K562 (cell line): Measurements from ENCODE around the gene SYCP3. TPM values are rescaled to one million over a fixed set of nuclear protein-coding genes. Genes with fewer than 3 reads are reported as not detected.

Experiments used
- ATAC-seq: fragments of 200-7000 bp; cut with Tn5 transposase; 3 replicates; pipeline ENCODE4 v1.9.1; 2020; ENCODE audit warnings: moderate library complexity
- BruUV-seq: library from RNA; stranded (reverse); fragments of 400-500 nt; replicated peaks from 2 replicates; lab custom pipeline; 2021; lab: Mats Ljungman, UMichigan
- CTCF ChIA-PET: fragments of 300-600 bp; formaldehyde crosslinking; extraction: SDS; loops from one replicate; lab custom pipeline; 2021; ENCODE audit warnings: low intra/inter-chr PET ratio; lab: Yijun Ruan, JAX
- POLR2A ChIA-PET: fragments of 300-600, 350-650 bp; sonication (Branson Sonifier 250); formaldehyde crosslinking; extraction: SDS; loops from one replicate; lab custom pipeline; 2021; ENCODE audit warnings: antibody characterized with exemption, inconsistent platforms; lab: Yijun Ruan, JAX
- DNase-seq, 4 experiments: peaks; one replicate each; pipeline versions ENCODE4 v3.0.0 to v3.0.0-alpha.2; 2011 to 2018; ENCODE audit warnings: low spot score in 3 of 4, mixed read lengths in 3 of 4; ENCODE audit errors: extremely low read depth in 1 of 4
- FAIRE-seq: peaks from 2 replicates; lab custom pipeline; 2011; peaks lifted over from hg19 to GRCh38; lab: Jason Lieb, UNC
- H2AFZ ChIP-seq: 2 replicates; pipeline ENCODE4 v1.6.0; 2011; ENCODE audit warnings: low read depth, low read length, control low read depth, inconsistent platforms
- H3K27ac ChIP-seq: fragments of 200-600 bp; 3 replicates; pipeline ENCODE4 v1.8.0; 2011; ENCODE audit warnings: low read depth, mild to moderate bottlenecking, control low read depth, inconsistent platforms, low read length, moderate library complexity, mixed read lengths; ENCODE audit errors: extremely low read depth
- H3K27me3 ChIP-seq, 2 experiments: fragments of 300-600 bp in 1 of 2; 2 replicates in 1 of 2; 3 replicates in 1 of 2; pipeline versions ENCODE4 v1.6.0 to v1.8.0; 2011; ENCODE audit warnings: inconsistent platforms in 2 of 2, low read length in 2 of 2, mild to moderate bottlenecking in 1 of 2, mixed read lengths in 1 of 2, moderate library complexity in 1 of 2; ENCODE audit not compliant: control insufficient read depth in 2 of 2, insufficient read depth in 2 of 2
- H3K36me3 ChIP-seq: fragments of 300-600 bp; 3 replicates; pipeline ENCODE4 v1.8.0; 2011; ENCODE audit warnings: mild to moderate bottlenecking, low read length, inconsistent platforms; ENCODE audit not compliant: control insufficient read depth, insufficient read depth
- H3K4me1 ChIP-seq, 2 experiments: fragments of 200-600 bp in 1 of 2; replicated peaks in 1 of 2; 2 replicates in 1 of 2; 3 replicates in 1 of 2; pipeline versions ENCODE4 v1.5.1 to v1.8.0; 2011; ENCODE audit warnings: inconsistent platforms in 2 of 2, low read length in 2 of 2, mild to moderate bottlenecking in 1 of 2, mixed read lengths in 1 of 2, moderate library complexity in 1 of 2; ENCODE audit not compliant: control insufficient read depth in 2 of 2, insufficient read depth in 2 of 2
- H3K4me2 ChIP-seq: 2 replicates; pipeline ENCODE4 v1.6.1; 2011; ENCODE audit warnings: low read length, control low read depth, inconsistent platforms, mixed read lengths; ENCODE audit not compliant: insufficient read depth
- H3K4me3 ChIP-seq: fragments of 200-600 bp; sonication (generic), shearing (Covaris generic); 2 replicates; pipeline ENCODE4 v1.5.1; 2016; ENCODE audit warnings: control low read depth, inconsistent platforms
- H3K79me2 ChIP-seq: fragments of 200-600 bp; 3 replicates; pipeline ENCODE4 v1.8.0; 2011; ENCODE audit warnings: low read length, inconsistent platforms; ENCODE audit not compliant: control insufficient read depth, insufficient read depth
- H3K9ac ChIP-seq, 2 experiments: 2 replicates each; pipeline versions ENCODE4 v1.6.0 to v1.6.1; 2011; ENCODE audit warnings: low read depth in 2 of 2, low read length in 2 of 2, control low read depth in 1 of 2, inconsistent platforms in 1 of 2, mild to moderate bottlenecking in 1 of 2, mixed read lengths in 1 of 2; ENCODE audit not compliant: insufficient read depth in 1 of 2
- H3K9me1 ChIP-seq: one replicate; pipeline ENCODE4 v1.6.0; 2011; ENCODE audit warnings: inconsistent platforms, mild to moderate bottlenecking, low read length, moderate library complexity; ENCODE audit not compliant: control insufficient read depth, insufficient read depth
- H3K9me3 ChIP-seq: replicated peaks from 2 replicates; pipeline ENCODE4 v1.5.1; 2011; ENCODE audit warnings: low read depth, low read length, inconsistent platforms; ENCODE audit not compliant: control insufficient read depth, insufficient read depth
- H4K20me1 ChIP-seq: replicated peaks from 2 replicates; pipeline ENCODE4 v1.6.1; 2011; ENCODE audit warnings: low read length, inconsistent platforms, mixed read lengths; ENCODE audit not compliant: control insufficient read depth, insufficient read depth
- CBX5 ChIP-seq: IDR thresholded peaks from 2 replicates; pipeline ENCODE4 v1.6.1; 2014; ENCODE audit warnings: low read depth, borderline replicate concordance
- CBX8 ChIP-seq: fragments of 200-600 bp; sonication (generic); IDR thresholded peaks from 2 replicates; pipeline ENCODE4 v1.6.1; 2012; ENCODE audit warnings: borderline replicate concordance, mixed run types, low read depth, mild to moderate bottlenecking, moderate library complexity, mixed read lengths, low read length, control low read depth, inconsistent platforms; ENCODE audit not compliant: poor library complexity, severe bottlenecking; ENCODE audit errors: extremely low read depth
- IFI16 ChIP-seq: fragments of 250-450 bp; sonication (Bioruptor Pico); IDR thresholded peaks from 2 replicates; pipeline ENCODE4 v2.1.2; 2022; ENCODE audit warnings: mild to moderate bottlenecking, inconsistent platforms
- KLF1 ChIP-seq: fragments of 450-650 bp; IDR thresholded peaks from 2 replicates; pipeline ENCODE4 v1.6.1; 2016; ENCODE audit warnings: missing genetic modification characterization, missing compliant biosample characterization
- MAFF ChIP-seq: IDR thresholded peaks from 2 replicates; pipeline ENCODE4 v1.6.1; 2012; ENCODE audit warnings: low read length, improper control_type of control experiment
- NRF1 ChIP-seq, 2 experiments: fragments of 450-650 bp; IDR thresholded peaks in 1 of 2; conservative IDR thresholded peaks in 1 of 2; 2 replicates each; pipeline ENCODE4 v1.6.1; 2014; ENCODE audit warnings: mild to moderate bottlenecking in 2 of 2
- PCBP1 ChIP-seq: fragments of 200-400 bp; formaldehyde crosslinking; IDR thresholded peaks from 2 replicates; pipeline ENCODE4 v1.6.1; 2018; ENCODE audit warnings: mild to moderate bottlenecking, low read depth, low read length; ENCODE audit not compliant: poor library complexity, severe bottlenecking
- SMARCE1 ChIP-seq: fragments of 450-650 bp; IDR thresholded peaks from 2 replicates; pipeline ENCODE4 v1.7.1; 2016; ENCODE audit warnings: mild to moderate bottlenecking
- TFAM ChIP-seq: fragments of 250-450 bp; sonication (Bioruptor Pico); conservative IDR thresholded peaks from 2 replicates; pipeline ENCODE4 v1.5.0; 2021; ENCODE audit warnings: mild to moderate bottlenecking, moderate library complexity
- TSC22D4 ChIP-seq: fragments of 450-650 bp; IDR thresholded peaks from 2 replicates; pipeline ENCODE4 v1.6.1; 2016; ENCODE audit warnings: missing genetic modification characterization, missing biosample characterization, control low read depth
- ZKSCAN3 ChIP-seq: fragments of 250-450 bp; sonication (Bioruptor Pico); IDR thresholded peaks from 2 replicates; pipeline ENCODE4 v1.4.0; 2020
- WGBS: fragments of 100-300 bp; shearing (Covaris generic); methylation state at CpG from one replicate; pipeline ENCODE4 v1.1.6; 2016; ENCODE audit warnings: low coverage, mixed read lengths; ENCODE audit not compliant: insufficient coverage; ENCODE audit errors: missing lambda C conversion rate; 5-methylcytosine and 5-hydroxymethylcytosine counted together
- in situ Hi-C: fragments of 300-500 bp; cut with MboI; formaldehyde crosslinking; loops from 4 replicates; pipeline ENCODE4 v1.15.0; 2018; ENCODE audit warnings: inconsistent platforms, mixed read lengths
- intact Hi-C: fragments of 100-400 bp; cut with micrococcal nuclease; formaldehyde crosslinking; loops from 2 replicates; pipeline ENCODE4 v1.14.2; 2022
- polyA plus RNA-seq, 8 experiments: library from polyadenylated mRNA; depleted of rRNA in 4 of 8; stranded (reverse) in 5 of 8; unstranded in 3 of 8; fragments of >200 nt; fragmentation: Nextera tagmentation in 2 of 8; fragmentation: Illumina TruSeq in 1 of 8; extraction: Ambion mirVana in 2 of 8; extraction: Trizol in 1 of 8; gene quantifications; 2 replicates each; pipeline versions ENCODE4 v1.2.1 to v1.2.3, GENCODE V29; 2011 to 2014; ENCODE audit warnings: inconsistent platforms in 1 of 8, missing spikeins in 1 of 8
- total RNA-seq, 7 experiments: library from RNA; depleted of rRNA in 6 of 7; stranded (reverse); fragments of >200 nt in 6 of 7; fragmentation: Illumina TruSeq in 2 of 7; extraction: Trizol in 2 of 7; gene quantifications; 2 replicates each; pipeline versions ENCODE4 v1.2.1 to v1.2.3, GENCODE V29; 2011 to 2021; ENCODE audit warnings: low replicate concordance in 1 of 7
- TF ChIP-seq, protein P1 (sequence below): fragments of 250-450 bp; sonication (Bioruptor Pico); IDR thresholded peaks from 2 replicates; pipeline ENCODE4 v1.4.0; 2020; ENCODE audit warnings: borderline replicate concordance

SYCP3 gene
- total and polyA plus RNA-seq, 9 of the 15 experiments (the other 6 are each of a cell fraction or from before 2014, with no cell fraction given) = 0.11 to 0.25 (median 0.22) TPM; not detected in 4

DNA sequence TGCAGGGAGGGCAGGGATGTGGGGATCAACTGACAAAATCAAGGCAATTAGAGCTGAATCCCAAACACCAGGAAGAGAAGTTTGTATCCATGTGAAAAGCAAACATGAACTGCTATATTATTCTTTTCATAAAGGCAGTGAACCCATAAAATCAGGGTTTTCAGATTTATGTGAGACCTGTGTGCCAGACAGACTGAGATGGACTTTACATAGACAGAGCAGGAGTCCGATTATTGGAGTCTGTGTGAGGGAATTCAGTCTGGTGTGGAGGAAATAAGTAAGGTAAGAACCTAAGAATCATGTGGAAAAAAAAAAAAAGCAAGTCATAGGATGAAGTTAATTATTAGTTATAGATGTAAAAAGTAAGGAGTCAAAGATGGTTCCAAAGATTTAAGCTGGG lies 45.1 kb upstream of the SYCP3 start:
- Histone ChIP-seq H3K79me2 (no peaks in the 10 kb centered on the region), H3K27ac (no peak overlapping the region), H3K9me1 (no peaks in the 10 kb centered on the region), H3K4me2 (no peak overlapping the region), H2AFZ (no peak overlapping the region), H3K36me3 (peaks cover 25% of the 10 kb centered on the region; the same call in 1 of the 3 replicates), H3K4me3 (no peak overlapping the region), H3K9ac (no peak overlapping the region), H4K20me1 (no peaks in the 10 kb centered on the region), H3K9me3 (no peaks in the 10 kb centered on the region), H3K27me3 (no peaks in the 10 kb centered on the region), H3K4me1 (no peaks in the 10 kb centered on the region)
- FAIRE-seq (no peak), ATAC-seq (no peak), DNase-seq (no peak)
- ChIA-PET POLR2A (interaction anchor here (0.6 to 1.2 kb wide), 7 partner anchors 9 to 1126 kb away, joined by 3 to 4 read pairs (median 3); no protein-coding TSS in a partner anchor), CTCF (no interaction called here)
- intact Hi-C loops (no loop called here), in situ Hi-C loops (no loop called here)
- 64% methylated on average over 1 of the region's 1 CpG for WGBS
- TF ChIP-seq MAFF (no peak), ZKSCAN3 (no peak), CBX5 (no peak), KLF1 (tag) (no peak), TSC22D4 (no peak), NRF1 (conservative IDR thresholded peaks at IDR 0.05 in 1 of 2, IDR thresholded peaks at IDR 0.05 in 1 of 2) (no peak), SMARCE1 (no peak), IFI16 (CRISPR knock-in tag) (no peak), PCBP1 (no peak), TFAM (CRISPR knock-in tag) (no peak), CBX8 (no peak)
- TF ChIP-seq, protein P1, sequence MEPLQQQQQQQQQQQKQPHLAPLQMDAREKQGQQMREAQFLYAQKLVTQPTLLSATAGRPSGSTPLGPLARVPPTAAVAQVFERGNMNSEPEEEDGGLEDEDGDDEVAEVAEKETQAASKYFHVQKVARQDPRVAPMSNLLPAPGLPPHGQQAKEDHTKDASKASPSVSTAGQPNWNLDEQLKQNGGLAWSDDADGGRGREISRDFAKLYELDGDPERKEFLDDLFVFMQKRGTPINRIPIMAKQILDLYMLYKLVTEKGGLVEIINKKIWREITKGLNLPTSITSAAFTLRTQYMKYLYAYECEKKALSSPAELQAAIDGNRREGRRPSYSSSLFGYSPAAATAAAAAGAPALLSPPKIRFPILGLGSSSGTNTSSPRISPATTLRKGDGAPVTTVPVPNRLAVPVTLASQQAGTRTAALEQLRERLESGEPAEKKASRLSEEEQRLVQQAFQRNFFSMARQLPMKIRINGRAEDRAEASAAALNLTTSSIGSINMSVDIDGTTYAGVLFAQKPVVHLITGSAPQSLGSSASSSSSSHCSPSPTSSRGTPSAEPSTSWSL = no peak
- no TSS peak for BruUV-seq
